K562 (cell line): Measurements from ENCODE around the gene SETD7. TPM values are rescaled to one million over a fixed set of nuclear protein-coding genes. Genes with fewer than 3 reads are reported as not detected.

ENCODE experiments used
- ATAC-seq: fragments of 200-7000 bp; cut with Tn5 transposase; 3 replicates; pipeline ENCODE4 v1.9.1; 2020; ENCODE audit warnings: moderate library complexity
- BruUV-seq: library from RNA; stranded (reverse); fragments of 400-500 nt; replicated peaks from 2 replicates; lab custom pipeline; 2021; lab: Mats Ljungman, UMichigan
- CTCF ChIA-PET: fragments of 300-600 bp; formaldehyde crosslinking; extraction: SDS; loops from one replicate; lab custom pipeline; 2021; ENCODE audit warnings: low intra/inter-chr PET ratio; lab: Yijun Ruan, JAX
- POLR2A ChIA-PET: fragments of 300-600, 350-650 bp; sonication (Branson Sonifier 250); formaldehyde crosslinking; extraction: SDS; loops from one replicate; lab custom pipeline; 2021; ENCODE audit warnings: antibody characterized with exemption, inconsistent platforms; lab: Yijun Ruan, JAX
- DNase-seq, 4 experiments: peaks; one replicate each; pipeline versions ENCODE4 v3.0.0 to v3.0.0-alpha.2; 2011 to 2018; ENCODE audit warnings: low spot score in 3 of 4, mixed read lengths in 3 of 4; ENCODE audit errors: extremely low read depth in 1 of 4
- FAIRE-seq: peaks from 2 replicates; lab custom pipeline; 2011; peaks lifted over from hg19 to GRCh38; lab: Jason Lieb, UNC
- H2AFZ ChIP-seq: 2 replicates; pipeline ENCODE4 v1.6.0; 2011; ENCODE audit warnings: low read depth, low read length, control low read depth, inconsistent platforms
- H3K27ac ChIP-seq: fragments of 200-600 bp; 3 replicates; pipeline ENCODE4 v1.8.0; 2011; ENCODE audit warnings: low read depth, mild to moderate bottlenecking, control low read depth, inconsistent platforms, low read length, moderate library complexity, mixed read lengths; ENCODE audit errors: extremely low read depth
- H3K27me3 ChIP-seq, 2 experiments: fragments of 300-600 bp in 1 of 2; 2 replicates in 1 of 2; 3 replicates in 1 of 2; pipeline versions ENCODE4 v1.6.0 to v1.8.0; 2011; ENCODE audit warnings: inconsistent platforms in 2 of 2, low read length in 2 of 2, mild to moderate bottlenecking in 1 of 2, mixed read lengths in 1 of 2, moderate library complexity in 1 of 2; ENCODE audit not compliant: control insufficient read depth in 2 of 2, insufficient read depth in 2 of 2
- H3K36me3 ChIP-seq: fragments of 300-600 bp; 3 replicates; pipeline ENCODE4 v1.8.0; 2011; ENCODE audit warnings: mild to moderate bottlenecking, low read length, inconsistent platforms; ENCODE audit not compliant: control insufficient read depth, insufficient read depth
- H3K4me1 ChIP-seq, 2 experiments: fragments of 200-600 bp in 1 of 2; replicated peaks in 1 of 2; 2 replicates in 1 of 2; 3 replicates in 1 of 2; pipeline versions ENCODE4 v1.5.1 to v1.8.0; 2011; ENCODE audit warnings: inconsistent platforms in 2 of 2, low read length in 2 of 2, mild to moderate bottlenecking in 1 of 2, mixed read lengths in 1 of 2, moderate library complexity in 1 of 2; ENCODE audit not compliant: control insufficient read depth in 2 of 2, insufficient read depth in 2 of 2
- H3K4me2 ChIP-seq: 2 replicates; pipeline ENCODE4 v1.6.1; 2011; ENCODE audit warnings: low read length, control low read depth, inconsistent platforms, mixed read lengths; ENCODE audit not compliant: insufficient read depth
- H3K4me3 ChIP-seq: fragments of 200-600 bp; sonication (generic), shearing (Covaris generic); 2 replicates; pipeline ENCODE4 v1.5.1; 2016; ENCODE audit warnings: control low read depth, inconsistent platforms
- H3K79me2 ChIP-seq: fragments of 200-600 bp; 3 replicates; pipeline ENCODE4 v1.8.0; 2011; ENCODE audit warnings: low read length, inconsistent platforms; ENCODE audit not compliant: control insufficient read depth, insufficient read depth
- H3K9ac ChIP-seq, 2 experiments: 2 replicates each; pipeline versions ENCODE4 v1.6.0 to v1.6.1; 2011; ENCODE audit warnings: low read depth in 2 of 2, low read length in 2 of 2, control low read depth in 1 of 2, inconsistent platforms in 1 of 2, mild to moderate bottlenecking in 1 of 2, mixed read lengths in 1 of 2; ENCODE audit not compliant: insufficient read depth in 1 of 2
- H3K9me1 ChIP-seq: one replicate; pipeline ENCODE4 v1.6.0; 2011; ENCODE audit warnings: inconsistent platforms, mild to moderate bottlenecking, low read length, moderate library complexity; ENCODE audit not compliant: control insufficient read depth, insufficient read depth
- H3K9me3 ChIP-seq: replicated peaks from 2 replicates; pipeline ENCODE4 v1.5.1; 2011; ENCODE audit warnings: low read depth, low read length, inconsistent platforms; ENCODE audit not compliant: control insufficient read depth, insufficient read depth
- H4K20me1 ChIP-seq: replicated peaks from 2 replicates; pipeline ENCODE4 v1.6.1; 2011; ENCODE audit warnings: low read length, inconsistent platforms, mixed read lengths; ENCODE audit not compliant: control insufficient read depth, insufficient read depth
- CXXC5 ChIP-seq: fragments of 250-450 bp; sonication (Bioruptor Pico); IDR thresholded peaks from 2 replicates; pipeline ENCODE4 v1.8.0; 2022; ENCODE audit warnings: inconsistent platforms, mild to moderate bottlenecking, moderate library complexity
- ELF4 ChIP-seq: fragments of 450-650 bp; formaldehyde crosslinking; IDR thresholded peaks from 2 replicates; pipeline ENCODE4 v1.4.0; 2022; ENCODE audit warnings: missing genetic modification characterization
- HDGF ChIP-seq: fragments of 450-650 bp; IDR thresholded peaks from 2 replicates; pipeline ENCODE4 v1.6.1; 2016
- RAD51 ChIP-seq: fragments of 450-650 bp; IDR thresholded peaks from 2 replicates; pipeline ENCODE4 v1.7.1; 2016; ENCODE audit warnings: low read depth, mild to moderate bottlenecking, borderline replicate concordance
- WGBS: fragments of 100-300 bp; shearing (Covaris generic); methylation state at CpG from one replicate; pipeline ENCODE4 v1.1.6; 2016; ENCODE audit warnings: low coverage, mixed read lengths; ENCODE audit not compliant: insufficient coverage; ENCODE audit errors: missing lambda C conversion rate; 5-methylcytosine and 5-hydroxymethylcytosine counted together
- in situ Hi-C: fragments of 300-500 bp; cut with MboI; formaldehyde crosslinking; loops from 4 replicates; pipeline ENCODE4 v1.15.0; 2018; ENCODE audit warnings: inconsistent platforms, mixed read lengths
- intact Hi-C: fragments of 100-400 bp; cut with micrococcal nuclease; formaldehyde crosslinking; loops from 2 replicates; pipeline ENCODE4 v1.14.2; 2022
- polyA plus RNA-seq, 8 experiments: library from polyadenylated mRNA; depleted of rRNA in 4 of 8; stranded (reverse) in 5 of 8; unstranded in 3 of 8; fragments of >200 nt; fragmentation: Nextera tagmentation in 2 of 8; fragmentation: Illumina TruSeq in 1 of 8; extraction: Ambion mirVana in 2 of 8; extraction: Trizol in 1 of 8; gene quantifications; 2 replicates each; pipeline versions ENCODE4 v1.2.1 to v1.2.3, GENCODE V29; 2011 to 2014; ENCODE audit warnings: inconsistent platforms in 1 of 8, missing spikeins in 1 of 8
- total RNA-seq, 7 experiments: library from RNA; depleted of rRNA in 6 of 7; stranded (reverse); fragments of >200 nt in 6 of 7; fragmentation: Illumina TruSeq in 2 of 7; extraction: Trizol in 2 of 7; gene quantifications; 2 replicates each; pipeline versions ENCODE4 v1.2.1 to v1.2.3, GENCODE V29; 2011 to 2021; ENCODE audit warnings: low replicate concordance in 1 of 7
- TF ChIP-seq, protein P1 (sequence below): fragments of 200-400 bp; formaldehyde crosslinking; IDR thresholded peaks from 2 replicates; pipeline ENCODE4 v1.6.1; 2017; ENCODE audit warnings: mild to moderate bottlenecking, low read depth, low read length, moderate library complexity

SETD7 gene
- total and polyA plus RNA-seq, 9 of the 15 experiments (the other 6 are each of a cell fraction or from before 2014, with no cell fraction given), result 0.37 to 2.4 (median 1.7) TPM

DNA sequence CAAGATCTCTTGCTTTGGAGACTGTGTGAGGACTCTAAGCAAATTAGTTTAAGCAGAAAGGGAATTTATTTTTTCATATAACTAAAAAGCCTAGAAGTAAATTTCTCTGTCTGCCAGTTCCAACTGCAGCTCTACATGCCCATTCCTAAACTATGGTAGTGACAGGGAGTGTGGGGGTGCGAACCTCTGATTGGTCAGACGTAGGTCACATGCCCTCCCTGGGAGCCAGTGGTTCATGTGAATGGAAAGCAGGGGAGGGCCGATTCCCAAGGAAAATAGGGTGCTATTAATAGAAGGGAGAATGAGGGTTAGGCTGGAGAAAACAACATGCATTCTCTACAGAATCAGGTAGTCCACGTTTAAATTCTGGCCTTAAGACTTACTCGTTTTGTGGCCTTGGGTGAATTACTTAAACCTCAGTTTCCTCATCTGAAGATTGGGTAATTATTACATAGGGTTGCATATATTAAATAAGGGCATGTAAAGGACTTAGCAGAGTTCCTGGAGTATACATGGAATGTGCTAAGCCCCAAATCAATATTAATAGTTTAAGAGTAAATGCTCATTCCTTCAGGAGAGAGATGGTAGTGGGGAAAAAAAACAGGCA is 94.9 kb downstream of the SETD7 start (continued):
- TF ChIP-seq RAD51, result peak; percentile 70; the same call in 1 of the 2 replicates
- TF ChIP-seq ELF4 (CRISPR knock-in tag), result no peak
- no peak for TF ChIP-seq CXXC5
- TF ChIP-seq, protein P1, sequence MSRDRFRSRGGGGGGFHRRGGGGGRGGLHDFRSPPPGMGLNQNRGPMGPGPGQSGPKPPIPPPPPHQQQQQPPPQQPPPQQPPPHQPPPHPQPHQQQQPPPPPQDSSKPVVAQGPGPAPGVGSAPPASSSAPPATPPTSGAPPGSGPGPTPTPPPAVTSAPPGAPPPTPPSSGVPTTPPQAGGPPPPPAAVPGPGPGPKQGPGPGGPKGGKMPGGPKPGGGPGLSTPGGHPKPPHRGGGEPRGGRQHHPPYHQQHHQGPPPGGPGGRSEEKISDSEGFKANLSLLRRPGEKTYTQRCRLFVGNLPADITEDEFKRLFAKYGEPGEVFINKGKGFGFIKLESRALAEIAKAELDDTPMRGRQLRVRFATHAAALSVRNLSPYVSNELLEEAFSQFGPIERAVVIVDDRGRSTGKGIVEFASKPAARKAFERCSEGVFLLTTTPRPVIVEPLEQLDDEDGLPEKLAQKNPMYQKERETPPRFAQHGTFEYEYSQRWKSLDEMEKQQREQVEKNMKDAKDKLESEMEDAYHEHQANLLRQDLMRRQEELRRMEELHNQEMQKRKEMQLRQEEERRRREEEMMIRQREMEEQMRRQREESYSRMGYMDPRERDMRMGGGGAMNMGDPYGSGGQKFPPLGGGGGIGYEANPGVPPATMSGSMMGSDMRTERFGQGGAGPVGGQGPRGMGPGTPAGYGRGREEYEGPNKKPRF, result no peak

GRCh38 chr4:139460565-139460964 is 95.5 kb downstream of the SETD7 start:
- Histone ChIP-seq H3K27me3 (no peaks in the 10 kb centered on the region), H3K4me2 (no peak overlapping the region), H3K36me3 (no peaks in the 10 kb centered on the region), H3K9ac (no peak overlapping the region), H3K9me3 (no peaks in the 10 kb centered on the region), H3K4me3 (no peak overlapping the region), H4K20me1 (no peaks in the 10 kb centered on the region), H3K4me1 (peaks cover 6 to 10% of the 10 kb centered on the region in 2 experiments; a peak in 3 of 5 replicates), H3K9me1 (no peaks in the 10 kb centered on the region), H2AFZ (no peak overlapping the region), H3K79me2 (peaks cover 10% of the 10 kb centered on the region), H3K27ac (no peak overlapping the region)
- no peak for DNase-seq
- TF ChIP-seq HDGF, result no peak
- CTCF ChIA-PET, result no interaction called here
- intact Hi-C loops (no loop called here), in situ Hi-C loops (no loop called here)
- POLR2A ChIA-PET, result interaction anchor here (0.7 kb wide), 1 partner anchor 9 kb away, joined by 3 read pairs; no protein-coding TSS in a partner anchor
- BruUV-seq, result no TSS peak
- ATAC-seq, result no peak
- FAIRE-seq, result no peak
- WGBS, result 100% methylated on average over 3 of the region's 3 CpGs
